ENCODE measurements around the gene PDXK.

GRCh38 chr21:43768868-43769167 lies 49.9 kb downstream of the PDXK start:
- TF ChIP-seq NFYB (IDR thresholded peaks at IDR 0.05; ENCODE audit: insufficient read depth, low read depth, low read length): no peak
- no peak for TF ChIP-seq IRF5 (IDR thresholded peaks at IDR 0.05; ENCODE audit: borderline replicate concordance)
- no peak for TF ChIP-seq DPF2 (IDR thresholded peaks at IDR 0.05)
- no peak for TF ChIP-seq ELK1 (IDR thresholded peaks at IDR 0.05; ENCODE audit: low read depth, low read length)
- TF ChIP-seq RFX5 (IDR thresholded peaks at IDR 0.05; ENCODE audit: low read depth, low read length): no peak
- TF ChIP-seq POLR2AphosphoS5 (IDR thresholded peaks at IDR 0.05; ENCODE audit: low read length): no peak
- TF ChIP-seq CHD2 (IDR thresholded peaks at IDR 0.05; ENCODE audit: borderline replicate concordance, low read depth, low read length): no peak
- no peak for TF ChIP-seq CTCF (IDR thresholded peaks at IDR 0.05 in 2 of 3, conservative IDR thresholded peaks at IDR 0.05 in 1 of 3; ENCODE audit: control insufficient read depth in 2 of 3, extremely low read depth in 1 of 3, insufficient read depth in 1 of 3, low read depth in 3 of 3, low read length in 3 of 3)
- TF ChIP-seq MXI1 (IDR thresholded peaks at IDR 0.05; ENCODE audit: low read depth, low read length): no peak

Measured in GM12878 (cell line).